ENCODE data around the gene RAB34. TPM values are rescaled to one million over a fixed set of nuclear protein-coding genes. Genes with fewer than 3 reads are reported as not detected.

The RAB34 gene
- total and polyA plus RNA-seq, 9 of the 15 experiments (the other 6 are each of a cell fraction or from before 2014, with no cell fraction given): 0.07 to 3.8 (median 0.46) TPM; not detected in 1

DNA sequence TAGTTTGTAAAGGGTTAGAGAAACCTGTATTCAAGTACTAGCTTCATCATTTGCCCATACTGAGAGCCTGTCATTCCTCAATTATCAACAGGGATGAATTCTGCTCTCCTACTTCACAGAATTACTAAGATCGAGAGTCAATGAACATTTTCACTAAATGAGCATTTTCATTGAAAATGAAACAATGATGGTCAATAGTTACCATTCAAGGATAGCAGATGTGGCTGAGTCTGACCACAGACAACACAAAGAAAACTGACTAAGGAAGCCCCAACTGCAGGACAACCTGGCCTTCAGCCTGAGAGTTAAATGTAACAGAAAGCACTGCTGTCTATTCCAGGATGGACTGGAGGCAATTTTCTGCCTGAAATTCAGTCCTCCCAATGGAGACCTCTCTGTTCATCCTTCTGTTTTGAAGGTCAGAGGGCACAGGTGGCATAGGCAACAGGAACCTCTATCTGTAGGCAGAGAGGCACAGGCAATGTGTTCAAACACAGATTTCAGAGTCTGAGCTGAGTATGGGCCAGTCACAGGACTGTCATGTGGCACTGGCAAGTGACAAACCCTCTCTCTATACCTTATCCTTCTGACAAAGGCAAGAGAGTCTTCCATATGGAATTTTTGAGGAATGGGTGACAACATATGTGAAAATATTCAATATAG lies 45.6 kb upstream of the RAB34 start (continued):
- no peak for TF ChIP-seq MED1 (CRISPR knock-in tag; IDR thresholded peaks at IDR 0.05; ENCODE audit: borderline replicate concordance)
- TF ChIP-seq TEAD4 (IDR thresholded peaks at IDR 0.05; ENCODE audit: low read length): no peak
- TF ChIP-seq TEAD4 (CRISPR knock-in tag; IDR thresholded peaks at IDR 0.05; ENCODE audit: borderline replicate concordance): no peak
- TF ChIP-seq NR4A1 (CRISPR knock-in tag; IDR thresholded peaks at IDR 0.05): no peak
- no peak for TF ChIP-seq NR4A1 (tag; IDR thresholded peaks at IDR 0.05)
- no peak for TF ChIP-seq ATF1 (CRISPR knock-in tag; IDR thresholded peaks at IDR 0.05)
- no peak for TF ChIP-seq ATF1 (tag; IDR thresholded peaks at IDR 0.05)
- TF ChIP-seq, protein P1, sequence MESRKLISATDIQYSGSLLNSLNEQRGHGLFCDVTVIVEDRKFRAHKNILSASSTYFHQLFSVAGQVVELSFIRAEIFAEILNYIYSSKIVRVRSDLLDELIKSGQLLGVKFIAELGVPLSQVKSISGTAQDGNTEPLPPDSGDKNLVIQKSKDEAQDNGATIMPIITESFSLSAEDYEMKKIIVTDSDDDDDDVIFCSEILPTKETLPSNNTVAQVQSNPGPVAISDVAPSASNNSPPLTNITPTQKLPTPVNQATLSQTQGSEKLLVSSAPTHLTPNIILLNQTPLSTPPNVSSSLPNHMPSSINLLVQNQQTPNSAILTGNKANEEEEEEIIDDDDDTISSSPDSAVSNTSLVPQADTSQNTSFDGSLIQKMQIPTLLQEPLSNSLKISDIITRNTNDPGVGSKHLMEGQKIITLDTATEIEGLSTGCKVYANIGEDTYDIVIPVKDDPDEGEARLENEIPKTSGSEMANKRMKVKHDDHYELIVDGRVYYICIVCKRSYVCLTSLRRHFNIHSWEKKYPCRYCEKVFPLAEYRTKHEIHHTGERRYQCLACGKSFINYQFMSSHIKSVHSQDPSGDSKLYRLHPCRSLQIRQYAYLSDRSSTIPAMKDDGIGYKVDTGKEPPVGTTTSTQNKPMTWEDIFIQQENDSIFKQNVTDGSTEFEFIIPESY (CRISPR knock-in tag; IDR thresholded peaks at IDR 0.05): no peak
- TF ChIP-seq ZNF583 (CRISPR knock-in tag; IDR thresholded peaks at IDR 0.05): no peak
- TF ChIP-seq ZNF75A (CRISPR knock-in tag; IDR thresholded peaks at IDR 0.05): no peak
- TF ChIP-seq ZNF175 (CRISPR knock-in tag; IDR thresholded peaks at IDR 0.05; ENCODE audit: low read depth): no peak
- TF ChIP-seq MYBL2 (IDR thresholded peaks at IDR 0.05; ENCODE audit: low read depth): no peak
- TF ChIP-seq MYBL2 (CRISPR knock-in tag; IDR thresholded peaks at IDR 0.05; ENCODE audit: borderline replicate concordance): no peak
- TF ChIP-seq ZNF764 (CRISPR knock-in tag; IDR thresholded peaks at IDR 0.05; ENCODE audit: low read depth): no peak
- TF ChIP-seq HEY1 (CRISPR knock-in tag; IDR thresholded peaks at IDR 0.05; ENCODE audit: borderline replicate concordance): no peak
- TF ChIP-seq HMG20B (CRISPR knock-in tag; IDR thresholded peaks at IDR 0.05): no peak
- no peak for TF ChIP-seq ZSCAN29 (IDR thresholded peaks at IDR 0.05)
- TF ChIP-seq, protein P2, sequence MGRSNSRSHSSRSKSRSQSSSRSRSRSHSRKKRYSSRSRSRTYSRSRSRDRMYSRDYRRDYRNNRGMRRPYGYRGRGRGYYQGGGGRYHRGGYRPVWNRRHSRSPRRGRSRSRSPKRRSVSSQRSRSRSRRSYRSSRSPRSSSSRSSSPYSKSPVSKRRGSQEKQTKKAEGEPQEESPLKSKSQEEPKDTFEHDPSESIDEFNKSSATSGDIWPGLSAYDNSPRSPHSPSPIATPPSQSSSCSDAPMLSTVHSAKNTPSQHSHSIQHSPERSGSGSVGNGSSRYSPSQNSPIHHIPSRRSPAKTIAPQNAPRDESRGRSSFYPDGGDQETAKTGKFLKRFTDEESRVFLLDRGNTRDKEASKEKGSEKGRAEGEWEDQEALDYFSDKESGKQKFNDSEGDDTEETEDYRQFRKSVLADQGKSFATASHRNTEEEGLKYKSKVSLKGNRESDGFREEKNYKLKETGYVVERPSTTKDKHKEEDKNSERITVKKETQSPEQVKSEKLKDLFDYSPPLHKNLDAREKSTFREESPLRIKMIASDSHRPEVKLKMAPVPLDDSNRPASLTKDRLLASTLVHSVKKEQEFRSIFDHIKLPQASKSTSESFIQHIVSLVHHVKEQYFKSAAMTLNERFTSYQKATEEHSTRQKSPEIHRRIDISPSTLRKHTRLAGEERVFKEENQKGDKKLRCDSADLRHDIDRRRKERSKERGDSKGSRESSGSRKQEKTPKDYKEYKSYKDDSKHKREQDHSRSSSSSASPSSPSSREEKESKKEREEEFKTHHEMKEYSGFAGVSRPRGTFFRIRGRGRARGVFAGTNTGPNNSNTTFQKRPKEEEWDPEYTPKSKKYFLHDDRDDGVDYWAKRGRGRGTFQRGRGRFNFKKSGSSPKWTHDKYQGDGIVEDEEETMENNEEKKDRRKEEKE (IDR thresholded peaks at IDR 0.05; ENCODE audit: borderline replicate concordance in 1 of 2, control insufficient read depth in 1 of 2, low read depth in 2 of 2, low read length in 1 of 2): no peak
- TF ChIP-seq, protein P3, sequence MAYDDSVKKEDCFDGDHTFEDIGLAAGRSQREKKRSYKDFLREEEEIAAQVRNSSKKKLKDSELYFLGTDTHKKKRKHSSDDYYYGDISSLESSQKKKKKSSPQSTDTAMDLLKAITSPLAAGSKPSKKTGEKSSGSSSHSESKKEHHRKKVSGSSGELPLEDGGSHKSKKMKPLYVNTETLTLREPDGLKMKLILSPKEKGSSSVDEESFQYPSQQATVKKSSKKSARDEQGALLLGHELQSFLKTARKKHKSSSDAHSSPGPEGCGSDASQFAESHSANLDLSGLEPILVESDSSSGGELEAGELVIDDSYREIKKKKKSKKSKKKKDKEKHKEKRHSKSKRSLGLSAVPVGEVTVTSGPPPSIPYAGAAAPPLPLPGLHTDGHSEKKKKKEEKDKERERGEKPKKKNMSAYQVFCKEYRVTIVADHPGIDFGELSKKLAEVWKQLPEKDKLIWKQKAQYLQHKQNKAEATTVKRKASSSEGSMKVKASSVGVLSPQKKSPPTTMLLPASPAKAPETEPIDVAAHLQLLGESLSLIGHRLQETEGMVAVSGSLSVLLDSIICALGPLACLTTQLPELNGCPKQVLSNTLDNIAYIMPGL (CRISPR knock-in tag; IDR thresholded peaks at IDR 0.05): 0 out of 2 replicates have a peak, but pooled peaks have one; percentile 43
- TF ChIP-seq CEBPB (tag; IDR thresholded peaks at IDR 0.05): no peak
